Stomach (tissue), 9 donors: Measurements from ENCODE around the gene GATM. TPM values are rescaled to one million over a fixed set of nuclear protein-coding genes. Genes with fewer than 3 reads are reported as not detected.
A peak's percentile ranks its signal among the peaks of the same experiment; 100 is the strongest.
"Not testable (repeated sequence)": the region's sequence is repeated elsewhere in the genome, so short reads cannot be mapped to it uniquely, and the experiment has no call there.

Source experiments
- DNase-seq, 2 donors: peaks; one replicate each; pipeline versions ENCODE4 v3.0.0 to v3.0.0-alpha.2; 2013 to 2019
- H3K27ac ChIP-seq, 5 donors: fragments of 200-600 bp in 4 of 5; sonication (generic) in 4 of 5; one replicate each; pipeline ENCODE4 v1.5.1; 2013 to 2019; ENCODE audit warnings: mild to moderate bottlenecking in 1 of 5, moderate library complexity in 1 of 5
- H3K27me3 ChIP-seq, 3 donors: fragments of 200-600 bp; sonication (generic); one replicate each; pipeline ENCODE4 v1.5.1; 2017 to 2019; ENCODE audit warnings: mixed run types in 1 of 3
- H3K36me3 ChIP-seq, 4 donors: fragments of 200-600 bp; sonication (generic); 1 replicate in 3 of 4; 2 replicates in 1 of 4; pipeline ENCODE4 v1.5.1; 2016 to 2019
- H3K4me1 ChIP-seq, 4 donors: fragments of 200-600 bp; sonication (generic); one replicate each; pipeline ENCODE4 v1.5.1; 2016 to 2019
- H3K4me3 ChIP-seq, 4 donors: fragments of 200-600 bp; sonication (generic) in 3 of 4; one replicate each; pipeline ENCODE4 v1.5.1; 2016 to 2019; ENCODE audit warnings: mild to moderate bottlenecking in 1 of 4
- H3K9me3 ChIP-seq, 4 donors: fragments of 200-600 bp; sonication (generic); one replicate each; pipeline ENCODE4 v1.5.1; 2016 to 2019
- EP300 ChIP-seq: sonication (generic); formaldehyde crosslinking; IDR thresholded peaks from one replicate; pipeline ENCODE4 v1.6.1; 2017; ENCODE audit warnings: antibody characterized with exemption
- POLR2A ChIP-seq, 4 donors: fragments of 450-650 bp; IDR thresholded peaks; one replicate each; pipeline ENCODE4 v1.6.1; 2016; ENCODE audit warnings: antibody characterized with exemption in 4 of 4, control low read depth in 2 of 4, mild to moderate bottlenecking in 1 of 4, moderate library complexity in 1 of 4
- POLR2AphosphoS5 ChIP-seq, 3 donors: sonication (generic); formaldehyde crosslinking; IDR thresholded peaks; one replicate each; pipeline ENCODE4 v1.6.1; 2016; ENCODE audit warnings: antibody characterized with exemption in 3 of 3
- WGBS, 5 donors: extraction: QIAGEN DNeasy Blood & Tissue Kit in 3 of 5; methylation state at CpG; one replicate each; pipeline versions ENCODE4 v1.1.5 to v1.1.7; 2013 to 2018; 5-methylcytosine and 5-hydroxymethylcytosine counted together
- intact Hi-C: fragments of 100-400 bp; cut with DNase I; formaldehyde crosslinking; loops from one replicate; pipeline ENCODE4 v1.15.1; 2023; ENCODE audit warnings: low total_unique reads
- polyA plus RNA-seq, 3 donors: library from polyadenylated mRNA; stranded (reverse); fragments of 200-250 nt; gene quantifications; one replicate each; pipeline ENCODE4 v1.2.3, GENCODE V29; 2013
- total RNA-seq, 5 donors: library from RNA; depleted of rRNA; stranded (reverse); fragments of >200 nt; gene quantifications; one replicate each; pipeline versions ENCODE4 v1.1.0 to v1.2.3, GENCODE V29; 2014 to 2016
- TF ChIP-seq, protein P1 (sequence below), 7 experiments: fragments of 450-650 bp in 4 of 7; fragments of 200-600 bp in 3 of 7; sonication (generic) in 3 of 7; IDR thresholded peaks; one replicate each; pipeline ENCODE4 v1.5.1; 2016 to 2019; ENCODE audit warnings: antibody characterized with exemption in 7 of 7, control low read depth in 2 of 7, mild to moderate bottlenecking in 1 of 7
- donor health status: healthy with polysubstance abuse.
- donor health status: Bipolar disorder and iron deficiency.
- donor health status: healthy.

GATM gene
- total and polyA plus RNA-seq, 8 donors: 22.6 to 110 (median 53.1) TPM

DNA sequence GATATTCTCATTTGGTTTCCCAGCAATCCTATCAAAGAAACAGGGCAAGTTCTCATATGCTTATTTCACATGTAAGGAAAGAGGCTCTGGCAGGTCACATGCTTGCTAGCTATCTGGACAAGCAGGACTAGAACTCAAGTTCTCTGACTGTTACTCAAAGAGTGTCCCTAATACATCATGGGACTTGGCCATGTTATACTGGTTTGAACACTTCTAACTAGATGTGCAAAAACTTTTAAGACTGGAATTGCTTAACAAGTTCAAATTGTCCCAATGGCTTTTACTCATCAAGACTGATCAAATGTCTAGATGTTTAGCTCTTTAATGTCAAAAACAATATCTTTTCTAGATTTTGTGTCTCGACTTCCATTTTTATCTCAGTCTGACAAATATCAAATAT, 6.8 kb downstream of the GATM start:
- Histone ChIP-seq H3K9me3 (no peaks in the 10 kb centered on the region), H3K4me1 (peaks cover 16 to 51% (median 34%) of the 10 kb centered on the region in 4 donors), H3K36me3 (peaks cover 0 to 34% (median 18%) of the 10 kb centered on the region in 4 donors), H3K27ac (no peak overlapping the region), H3K27me3 (peaks cover 0 to 1% (median 0%) of the 10 kb centered on the region in 3 donors), H3K4me3 (no peak overlapping the region)
- intact Hi-C loops: no loop called here
- 83 to 91% (median 88%) methylated on average over 1 of the region's 1 CpG for WGBS, 5 donors
- TF ChIP-seq EP300: no peak
- no peak for TF ChIP-seq POLR2AphosphoS5 (IDR thresholded peaks at IDR 0.05)
- TF ChIP-seq, protein P1, sequence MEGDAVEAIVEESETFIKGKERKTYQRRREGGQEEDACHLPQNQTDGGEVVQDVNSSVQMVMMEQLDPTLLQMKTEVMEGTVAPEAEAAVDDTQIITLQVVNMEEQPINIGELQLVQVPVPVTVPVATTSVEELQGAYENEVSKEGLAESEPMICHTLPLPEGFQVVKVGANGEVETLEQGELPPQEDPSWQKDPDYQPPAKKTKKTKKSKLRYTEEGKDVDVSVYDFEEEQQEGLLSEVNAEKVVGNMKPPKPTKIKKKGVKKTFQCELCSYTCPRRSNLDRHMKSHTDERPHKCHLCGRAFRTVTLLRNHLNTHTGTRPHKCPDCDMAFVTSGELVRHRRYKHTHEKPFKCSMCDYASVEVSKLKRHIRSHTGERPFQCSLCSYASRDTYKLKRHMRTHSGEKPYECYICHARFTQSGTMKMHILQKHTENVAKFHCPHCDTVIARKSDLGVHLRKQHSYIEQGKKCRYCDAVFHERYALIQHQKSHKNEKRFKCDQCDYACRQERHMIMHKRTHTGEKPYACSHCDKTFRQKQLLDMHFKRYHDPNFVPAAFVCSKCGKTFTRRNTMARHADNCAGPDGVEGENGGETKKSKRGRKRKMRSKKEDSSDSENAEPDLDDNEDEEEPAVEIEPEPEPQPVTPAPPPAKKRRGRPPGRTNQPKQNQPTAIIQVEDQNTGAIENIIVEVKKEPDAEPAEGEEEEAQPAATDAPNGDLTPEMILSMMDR (IDR thresholded peaks at IDR 0.05): no peak
- TF ChIP-seq POLR2A (IDR thresholded peaks at IDR 0.05): no peak
- no peak for DNase-seq

DNA sequence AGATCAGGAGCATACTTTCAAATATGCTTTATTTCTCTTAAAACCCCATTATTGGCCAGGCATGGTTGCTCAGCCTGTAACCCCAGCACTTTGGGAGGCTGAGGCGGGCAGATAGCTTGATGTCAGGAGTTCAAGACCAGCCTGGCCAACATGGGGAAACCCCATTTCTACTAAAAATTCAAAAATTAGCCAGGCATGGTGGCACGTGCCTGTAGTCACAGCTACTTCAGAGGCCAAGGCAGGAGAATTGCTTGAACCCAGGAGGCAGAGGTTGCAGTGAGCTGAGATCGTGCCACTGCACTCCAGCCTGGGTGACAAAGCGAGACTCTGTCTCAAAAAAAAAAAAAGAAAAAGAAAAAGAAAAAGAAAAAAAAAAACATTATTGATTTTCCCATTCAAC, 8.3 kb downstream of the GATM start:
- WGBS, 5 donors: 91 to 97% (median 94%) methylated on average over 3 to 4 of the region's 4 CpGs
- Histone ChIP-seq H3K4me1 (peaks cover 12 to 36% (median 20%) of the 10 kb centered on the region in 4 donors), H3K36me3 (peaks cover 7 to 46% (median 32%) of the 10 kb centered on the region in 4 donors)
- H3K27me3 ChIP-seq, H3K27ac ChIP-seq, intact Hi-C loops, H3K4me3 ChIP-seq, H3K9me3 ChIP-seq, DNase-seq: not testable (repeated sequence)

DNA sequence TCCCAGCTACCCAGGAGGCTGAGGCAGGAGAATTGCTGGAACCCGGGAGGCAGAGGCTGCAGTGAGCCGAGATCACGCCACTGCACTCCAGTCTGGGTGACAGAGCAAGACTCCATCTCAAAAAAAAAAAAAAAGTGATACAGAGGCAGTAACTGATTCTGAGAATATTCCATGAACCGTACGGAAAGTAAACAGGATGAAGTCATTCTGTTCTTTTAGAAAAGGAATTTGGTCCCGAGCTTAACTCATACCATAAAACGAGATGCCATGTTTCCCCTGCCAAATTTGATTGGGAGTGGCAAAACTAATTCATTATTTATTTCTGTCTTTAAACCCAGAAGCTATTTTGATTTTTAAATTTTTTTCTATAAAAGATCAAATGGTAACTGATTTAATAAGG, 11.1 kb downstream of the GATM start:
- DNase-seq, intact Hi-C loops, H3K27me3 ChIP-seq, H3K4me3 ChIP-seq, H3K9me3 ChIP-seq: not testable (repeated sequence)
- WGBS, 5 donors: 57 to 72% (median 66%) methylated on average over 7 of the region's 7 CpGs
- peaks cover 0 to 14% (median 2%) of the 10 kb centered on the region in 4 donors for H3K4me1 ChIP-seq
- peaks cover 14 to 74% (median 60%) of the 10 kb centered on the region in 4 donors for H3K36me3 ChIP-seq
- H3K27ac ChIP-seq: peak overlapping the region in 1 of 5 donors; percentile 52

DNA sequence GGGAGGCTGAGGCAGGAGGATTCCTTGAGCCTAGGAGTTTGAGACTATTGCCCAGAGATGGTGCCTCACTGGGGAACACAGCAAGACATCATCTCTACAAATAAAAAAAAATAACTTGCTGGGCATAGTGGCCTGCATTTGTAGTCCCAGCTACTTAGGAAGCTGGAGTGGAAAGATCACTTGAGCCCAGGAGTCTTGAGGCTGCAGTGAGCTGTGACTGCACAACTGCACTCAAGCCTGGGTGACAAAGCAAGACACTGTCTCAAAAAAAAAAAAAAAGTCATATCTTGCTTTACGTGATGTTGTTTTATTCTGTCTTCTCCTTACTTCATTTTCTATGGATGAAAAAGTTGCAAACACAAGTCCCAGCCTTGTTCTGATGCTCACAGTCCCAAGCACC, 14.1 kb downstream of the GATM start:
- no peak for TF ChIP-seq EP300
- TF ChIP-seq POLR2A (IDR thresholded peaks at IDR 0.05): no peak
- TF ChIP-seq, protein P1 (IDR thresholded peaks at IDR 0.05): no peak
- Histone ChIP-seq H3K27ac (no peak overlapping the region), H3K27me3 (no peaks in the 10 kb centered on the region), H3K4me3 (no peak overlapping the region), H3K4me1 (peaks cover 0 to under 1% (median 0%) of the 10 kb centered on the region in 4 donors), H3K9me3 (no peaks in the 10 kb centered on the region), H3K36me3 (peaks cover 14 to 99% (median 84%) of the 10 kb centered on the region in 4 donors)
- intact Hi-C loops: no loop called here
- no peak for DNase-seq
- WGBS, 5 donors: 83 to 95% (median 89%) methylated on average over 1 of the region's 1 CpG

DNA sequence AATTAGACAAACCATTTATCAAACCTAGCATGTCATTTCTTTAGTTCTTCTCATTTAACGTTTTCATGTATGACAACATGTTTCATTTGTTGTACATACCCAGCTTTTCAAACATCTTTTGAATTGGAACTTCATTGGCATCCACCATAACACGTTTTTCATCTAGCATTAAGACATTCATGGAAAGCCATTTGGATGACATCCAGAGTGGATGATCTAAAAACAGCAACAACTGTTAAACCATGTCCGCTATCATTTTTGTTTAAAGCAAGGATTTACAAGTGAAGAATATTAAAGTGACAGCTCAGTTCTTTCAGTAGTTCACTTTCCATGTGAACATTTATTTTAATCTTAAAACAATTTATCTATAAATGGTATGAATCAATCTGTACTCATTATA, 14.5 kb downstream of the GATM start:
- Histone ChIP-seq H3K9me3 (no peaks in the 10 kb centered on the region), H3K27ac (no peak overlapping the region), H3K36me3 (peaks cover 14 to 96% (median 84%) of the 10 kb centered on the region in 4 donors), H3K4me1 (no peaks in the 10 kb centered on the region), H3K27me3 (no peaks in the 10 kb centered on the region), H3K4me3 (no peak overlapping the region)
- TF ChIP-seq POLR2AphosphoS5 (IDR thresholded peaks at IDR 0.05) (no peak), POLR2A (IDR thresholded peaks at IDR 0.05) (no peak), EP300 (no peak)
- TF ChIP-seq, protein P1 (IDR thresholded peaks at IDR 0.05): no peak
- WGBS, 5 donors: 54 to 66% (median 61%) methylated on average over 3 of the region's 3 CpGs
- intact Hi-C loops: no loop called here
- no peak for DNase-seq
